ENCODE data around the gene PIK3R5. TPM values are rescaled to one million over a fixed set of nuclear protein-coding genes. Genes with fewer than 3 reads are reported as not detected.
"Not testable (repeated sequence)": the region's sequence is repeated elsewhere in the genome, so short reads cannot be mapped to it uniquely, and the experiment has no call there.

PIK3R5 gene
- total RNA-seq: not detected in 2 replicates

GRCh38 chr17:8965394-8966168 is at the start of gene PIK3R5:
TSS of gene PIK3R5 (minus strand) at chr17:8965707. CDS start at chr17:8911494, 54,213 bp downstream.
- no peak for DNase-seq (ENCODE audit: low read depth)

- no peak for DNase-seq (ENCODE audit: low read depth)
Measured at GRCh38 chr17:9011001-9011400, 45.5 kb upstream of the PIK3R5 start.

GRCh38 chr17:9009737-9010136 is 44.2 kb upstream of the PIK3R5 start:
- DNase-seq (ENCODE audit: low read depth): no peak

- DNase-seq (ENCODE audit: low read depth): no peak
Measured at GRCh38 chr17:9009096-9009495, 43.6 kb upstream of the PIK3R5 start.

DNA sequence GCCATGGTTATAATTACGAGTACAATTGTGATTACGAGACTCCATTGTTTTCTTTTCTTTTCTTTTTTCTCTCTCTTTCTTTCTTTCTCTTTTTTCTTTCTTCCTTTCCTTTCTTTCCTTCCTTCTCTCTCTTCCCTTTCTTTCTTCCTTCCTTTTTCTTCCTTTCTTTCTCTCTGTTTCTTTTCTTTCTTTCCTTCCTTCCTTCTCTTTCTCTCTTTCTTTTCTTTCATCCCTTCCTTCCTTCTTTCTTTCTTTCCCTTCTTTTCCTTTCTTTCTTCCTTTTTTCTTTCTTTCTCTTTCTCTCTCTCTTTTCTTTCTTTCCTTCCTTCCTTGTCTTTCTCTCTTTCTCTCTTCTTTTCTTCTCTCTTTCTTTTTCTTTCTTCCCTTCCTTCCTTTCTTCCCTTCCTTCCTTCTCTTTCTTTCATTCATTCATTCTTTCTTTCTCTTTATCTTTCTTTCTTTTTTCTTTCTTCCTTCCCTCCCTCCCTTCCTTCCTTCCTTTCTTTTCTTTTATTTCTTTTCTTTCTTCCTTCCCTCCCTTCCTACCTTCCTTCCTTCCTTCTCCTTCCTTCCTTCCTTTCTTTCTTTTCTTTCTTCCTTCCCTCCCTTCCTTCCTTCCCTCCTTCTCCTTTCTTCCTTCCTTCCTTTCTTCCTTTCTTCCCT is 41.7 kb upstream of the PIK3R5 start:
- no peak for DNase-seq (ENCODE audit: low read depth)

GRCh38 chr17:9006175-9006767 is 40.8 kb upstream of the PIK3R5 start:
- no peak for DNase-seq (ENCODE audit: low read depth)

DNA sequence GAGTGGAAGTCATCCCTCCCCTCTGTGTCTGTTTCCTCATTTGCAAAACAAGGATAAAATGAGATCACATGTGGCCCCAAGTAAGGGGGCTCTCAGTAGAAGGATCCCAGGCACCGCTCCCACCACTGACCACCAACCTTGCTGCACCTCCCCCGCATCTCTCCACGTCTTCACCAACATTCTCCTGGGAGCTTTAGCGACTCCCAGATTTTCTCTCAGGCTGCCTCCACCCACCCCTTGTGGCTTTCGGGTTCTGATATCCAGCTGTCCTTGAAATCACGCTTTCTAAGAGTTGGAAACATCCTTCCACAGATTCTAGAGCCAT is 39.4 kb upstream of the PIK3R5 start:
- DNase-seq (ENCODE audit: low read depth): no peak

DNA sequence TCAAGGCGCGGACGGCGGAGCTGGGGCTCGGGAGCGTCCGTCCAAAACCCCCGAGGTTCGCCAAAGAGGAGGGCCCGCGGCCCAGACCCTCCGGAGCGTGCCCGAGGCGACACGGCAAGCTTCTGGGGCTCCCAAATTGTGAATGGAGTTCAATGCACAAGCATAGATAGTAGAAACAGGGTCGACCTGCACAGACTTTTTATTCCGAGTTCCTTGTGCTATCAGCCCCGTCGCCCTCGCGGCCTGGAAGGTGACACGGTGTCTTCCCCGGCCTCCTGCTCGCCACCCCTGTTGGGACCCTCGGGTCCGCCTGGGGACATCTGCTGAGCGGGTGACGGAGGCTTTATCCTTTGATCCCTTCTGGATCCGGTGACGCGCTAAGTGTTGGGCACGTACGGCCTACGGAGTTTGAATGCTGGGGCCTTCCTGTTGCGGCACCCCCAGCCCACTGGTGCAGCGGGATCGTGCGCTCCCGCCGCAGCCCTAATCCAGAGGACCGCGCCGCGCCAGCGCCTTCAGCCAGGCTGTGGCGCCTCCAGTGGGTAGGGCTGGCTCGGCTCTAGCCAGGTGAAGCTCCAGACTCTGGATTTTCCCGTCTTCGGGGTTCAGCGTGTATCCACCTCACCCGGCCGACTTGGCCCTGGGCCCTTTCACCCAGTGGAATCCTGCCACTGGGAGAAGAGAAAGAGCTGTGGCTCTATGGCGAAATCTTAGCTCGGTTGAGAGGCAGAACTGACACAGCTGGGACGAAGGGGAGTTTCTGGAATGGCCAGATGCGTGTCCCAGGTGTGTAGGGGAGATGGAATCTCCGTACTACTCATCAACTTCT is 38.8 kb upstream of the PIK3R5 start:
- no peak for DNase-seq (ENCODE audit: low read depth)

- no peak for DNase-seq (ENCODE audit: low read depth)
Measured at GRCh38 chr17:9003355-9004131, 38.0 kb upstream of the PIK3R5 start.

GRCh38 chr17:9002606-9003354 is 37.3 kb upstream of the PIK3R5 start:
- no peak for DNase-seq (ENCODE audit: low read depth)

DNA sequence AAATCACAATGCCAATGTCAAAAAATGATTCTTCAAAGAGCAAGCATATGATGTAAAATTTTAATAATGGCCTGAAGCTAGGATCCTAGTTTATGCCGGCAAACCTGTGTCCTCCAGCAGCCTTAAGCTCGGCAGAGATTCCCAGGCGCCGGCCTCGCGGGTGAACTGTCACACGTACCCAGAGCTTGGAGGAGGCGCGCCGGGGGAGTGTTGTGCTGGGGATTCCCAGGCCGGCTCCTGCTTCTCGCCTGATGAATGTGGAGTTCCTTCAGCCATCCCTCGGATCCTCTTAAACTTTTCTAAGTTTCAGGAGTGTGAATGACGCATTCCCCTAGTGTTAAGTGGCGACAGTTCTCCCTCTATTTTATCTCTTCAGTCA is 36.7 kb upstream of the PIK3R5 start:
- DNase-seq (ENCODE audit: low read depth): no peak

DNA sequence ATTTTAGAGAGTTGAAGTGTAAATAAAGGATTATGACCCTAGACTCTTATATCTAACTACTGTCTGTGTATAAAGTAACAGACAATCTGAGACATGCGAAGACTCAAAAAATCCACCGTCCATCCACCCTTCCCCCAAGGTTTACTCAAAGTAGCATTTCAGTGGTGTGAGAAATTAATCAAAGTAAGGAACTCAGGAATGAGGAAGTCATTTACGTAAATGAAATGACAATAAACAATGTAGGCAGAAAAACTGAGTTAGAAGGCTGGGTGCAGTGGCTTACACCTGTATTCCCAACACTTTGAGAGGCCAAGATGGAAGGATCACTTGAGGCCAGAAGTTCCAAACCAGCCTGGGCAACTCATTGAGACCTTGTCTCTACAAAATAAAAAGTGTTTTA is 36.1 kb upstream of the PIK3R5 start:
- no peak for DNase-seq (ENCODE audit: low read depth)

- DNase-seq (ENCODE audit: low read depth): no peak
Measured at GRCh38 chr17:8997994-8998628, 32.6 kb upstream of the PIK3R5 start.

GRCh38 chr17:8995711-8996110 is 30.2 kb upstream of the PIK3R5 start:
- DNase-seq (ENCODE audit: low read depth): no peak

- no peak for DNase-seq (ENCODE audit: low read depth)
Measured at GRCh38 chr17:8994319-8994718, 28.8 kb upstream of the PIK3R5 start.

- peak; percentile 21 for DNase-seq (ENCODE audit: low read depth)
Measured at GRCh38 chr17:8991514-8992285, 26.2 kb upstream of the PIK3R5 start.

GRCh38 chr17:8988263-8988935 is 22.9 kb upstream of the PIK3R5 start:
- not testable (repeated sequence) for DNase-seq (ENCODE audit: low read depth)

- no peak for DNase-seq (ENCODE audit: low read depth)
Measured at GRCh38 chr17:8986295-8986694, 20.8 kb upstream of the PIK3R5 start.

Measured in renal cortical epithelial cell (primary cell).